Prostate gland (tissue), 2 donors: ENCODE data around the gene C16orf82. TPM values are rescaled to one million over a fixed set of nuclear protein-coding genes. Genes with fewer than 3 reads are reported as not detected.
"Not testable (repeated sequence)": the region's sequence is repeated elsewhere in the genome, so short reads cannot be mapped to it uniquely, and the experiment has no call there.

ENCODE experiments used
- DNase-seq: peaks from one replicate; pipeline ENCODE4 v3.0.0-alpha.2; 2019; ENCODE audit warnings: low spot score
- H3K27ac ChIP-seq, 2 donors: fragments of 200-600 bp; sonication (generic); 2 replicates each; pipeline ENCODE4 v1.5.1; 2017 to 2019
- H3K27me3 ChIP-seq: fragments of 200-600 bp; sonication (generic); replicated peaks from 2 replicates; pipeline ENCODE4 v1.5.1; 2019; ENCODE audit not compliant: insufficient read depth
- H3K36me3 ChIP-seq, 2 donors: fragments of 200-600 bp; sonication (generic); 1 replicate in 1 of 2; 2 replicates in 1 of 2; pipeline versions ENCODE4 v1.5.1 to v1.8.1; 2017 to 2019
- H3K4me1 ChIP-seq: fragments of 200-600 bp; sonication (generic); replicated peaks from 2 replicates; pipeline ENCODE4 v1.5.1; 2019
- H3K4me3 ChIP-seq, 2 donors: fragments of 200-600 bp; sonication (generic); 2 replicates each; pipeline ENCODE4 v1.5.1; 2017 to 2019
- H3K9me3 ChIP-seq: fragments of 200-600 bp; sonication (generic); 2 replicates; pipeline ENCODE4 v1.5.1; 2017
- CTCF ChIP-seq, 4 experiments: fragments of 200-600 bp in 2 of 4; fragments of 450-650 bp in 2 of 4; sonication (generic) in 2 of 4; IDR thresholded peaks; 1 replicate in 3 of 4; 2 replicates in 1 of 4; pipeline ENCODE4 v1.5.1; 2016 to 2019; ENCODE audit warnings: antibody characterized with exemption in 4 of 4, mild to moderate bottlenecking in 2 of 4, moderate library complexity in 2 of 4
- POLR2A ChIP-seq: fragments of 450-650 bp; IDR thresholded peaks from one replicate; pipeline ENCODE4 v1.6.1; 2016; ENCODE audit warnings: antibody characterized with exemption, mild to moderate bottlenecking
- POLR2AphosphoS5 ChIP-seq: sonication (generic); formaldehyde crosslinking; IDR thresholded peaks from one replicate; pipeline ENCODE4 v1.6.1; 2017; ENCODE audit warnings: antibody characterized with exemption
- WGBS: methylation state at CpG from one replicate; pipeline ENCODE4 v1.1.5; 2018; 5-methylcytosine and 5-hydroxymethylcytosine counted together
- intact Hi-C: fragments of 100-400 bp; cut with DNase I; formaldehyde crosslinking; loops from one replicate; pipeline ENCODE4 v1.14.2; 2022
- total RNA-seq, 2 donors: library from RNA; depleted of rRNA; stranded (reverse); fragments of >200 nt; gene quantifications; one replicate each; pipeline ENCODE4 v1.1.0, GENCODE V29; 2016

Gene C16orf82
- total RNA-seq, 2 donors from 2014 or later: 15.6 TPM; not detected in 1

- peaks cover 4% of the 10 kb centered on the region for H3K27me3 ChIP-seq
- 63% methylated on average over 6 of the region's 6 CpGs for WGBS
Measured at GRCh38 chr16:27085182-27085581, 18.5 kb downstream of the C16orf82 start.

GRCh38 chr16:27086031-27086430 lies 19.3 kb downstream of the C16orf82 start:
- H3K36me3 ChIP-seq, H3K4me1 ChIP-seq, H3K4me3 ChIP-seq, H3K9me3 ChIP-seq, DNase-seq, H3K27ac ChIP-seq, H3K27me3 ChIP-seq, intact Hi-C loops: not testable (repeated sequence)
- WGBS: 89% methylated on average over 9 of the region's 9 CpGs

More at GRCh38 chr16:27085182-27085581, 18.5 kb downstream of the C16orf82 start:
- no peak for DNase-seq
- intact Hi-C loops: no loop called here
- Histone ChIP-seq H3K27ac (no peak overlapping the region), H3K4me3 (no peak overlapping the region), H3K9me3 (no peaks in the 10 kb centered on the region), H3K4me1 (no peaks in the 10 kb centered on the region), H3K36me3 (no peaks in the 10 kb centered on the region)
- TF ChIP-seq POLR2AphosphoS5 (no peak), CTCF (IDR thresholded peaks at IDR 0.05) (no peak), POLR2A (no peak)

GRCh38 chr16:27088216-27088615 lies 21.5 kb downstream of the C16orf82 start:
- no peaks in the 10 kb centered on the region for H3K36me3 ChIP-seq
- intact Hi-C loops: no loop called here
- WGBS: 49% methylated on average over 5 of the region's 5 CpGs
- H3K4me1 ChIP-seq: no peaks in the 10 kb centered on the region
- H3K27ac ChIP-seq: no peak overlapping the region
- no peaks in the 10 kb centered on the region for H3K9me3 ChIP-seq
- peaks cover 4% of the 10 kb centered on the region for H3K27me3 ChIP-seq
- no peak for DNase-seq
- TF ChIP-seq POLR2A (no peak), CTCF (IDR thresholded peaks at IDR 0.05) (no peak), POLR2AphosphoS5 (no peak)
- H3K4me3 ChIP-seq: no peak overlapping the region

- Histone ChIP-seq H3K4me1 (no peaks in the 10 kb centered on the region), H3K4me3 (no peak overlapping the region), H3K27me3 (no peaks in the 10 kb centered on the region), H3K36me3 (no peaks in the 10 kb centered on the region), H3K27ac (no peak overlapping the region), H3K9me3 (no peaks in the 10 kb centered on the region)
- TF ChIP-seq POLR2A: no peak
- no peak for TF ChIP-seq CTCF (IDR thresholded peaks at IDR 0.05)
- whole genome bisulfite sequencing: 92% methylated on average over 2 of the region's 2 CpGs
- no peak for DNase-seq
- intact Hi-C loops: no loop called here
Measured at GRCh38 chr16:27096375-27096774, 29.6 kb downstream of the C16orf82 start.

- DNase-seq: no peak
- no peak overlapping the region for H3K27ac ChIP-seq
Measured at GRCh38 chr16:27097800-27098230, 31.1 kb downstream of the C16orf82 start.

More at GRCh38 chr16:27097800-27098230, 31.1 kb downstream of the C16orf82 start:
- Histone ChIP-seq H3K27me3 (no peaks in the 10 kb centered on the region), H3K36me3 (no peaks in the 10 kb centered on the region), H3K9me3 (no peaks in the 10 kb centered on the region), H3K4me1 (no peaks in the 10 kb centered on the region), H3K4me3 (no peak overlapping the region)
- WGBS: 25% methylated on average over 6 of the region's 6 CpGs
- no peak for TF ChIP-seq CTCF (IDR thresholded peaks at IDR 0.05)
- no peak for TF ChIP-seq POLR2A
- no peak for TF ChIP-seq POLR2AphosphoS5
- intact Hi-C loops: no loop called here
